Smooth muscle cell (in vitro differentiated cells): ENCODE measurements around the gene SUFU. TPM values are rescaled to one million over a fixed set of nuclear protein-coding genes. Genes with fewer than 3 reads are reported as not detected.

Experiments
- DNase-seq: peaks from one replicate; lab custom pipeline; 2025; ENCODE audit not compliant: unreplicated experiment; lab: John Stamatoyannopoulos, UW
- H2AFZ ChIP-seq: fragments of 200-600 bp; sonication (generic); 2 replicates; pipeline ENCODE4 v1.6.0; 2016; ENCODE audit warnings: antibody characterized with exemption, low read depth, mild to moderate bottlenecking
- H3F3A ChIP-seq: fragments of 200-600 bp; sonication (generic); 2 replicates; pipeline ENCODE4 v1.6.0; 2017; ENCODE audit warnings: antibody characterized with exemption, low read depth
- H3K27ac ChIP-seq: fragments of 200-600 bp; sonication (generic); 2 replicates; pipeline ENCODE4 v1.5.1; 2016; ENCODE audit warnings: low read depth, mild to moderate bottlenecking
- H3K27me3 ChIP-seq: fragments of 200-600 bp; sonication (generic); 2 replicates; pipeline ENCODE4 v1.6.1; 2016; ENCODE audit warnings: low read depth, mild to moderate bottlenecking
- H3K36me3 ChIP-seq: fragments of 200-600 bp; sonication (generic); 2 replicates; pipeline ENCODE4 v1.5.1; 2016; ENCODE audit warnings: low read depth
- H3K4me1 ChIP-seq: fragments of 200-600 bp; sonication (generic); 2 replicates; pipeline ENCODE4 v1.5.1; 2016; ENCODE audit warnings: low read depth
- H3K4me2 ChIP-seq: fragments of 200-600 bp; sonication (generic); 2 replicates; pipeline ENCODE4 v1.6.0; 2016; ENCODE audit warnings: mild to moderate bottlenecking
- H3K4me3 ChIP-seq: fragments of 200-600 bp; sonication (generic); 2 replicates; pipeline ENCODE4 v1.5.1; 2016; ENCODE audit warnings: mild to moderate bottlenecking
- H3K79me2 ChIP-seq: fragments of 200-600 bp; sonication (generic); 2 replicates; pipeline ENCODE4 v1.6.0; 2016; ENCODE audit warnings: low read depth, mild to moderate bottlenecking
- H3K9ac ChIP-seq: fragments of 200-600 bp; sonication (generic); 2 replicates; pipeline ENCODE4 v1.6.0; 2016; ENCODE audit warnings: low read depth
- H3K9me3 ChIP-seq: fragments of 200-600 bp; sonication (generic); replicated peaks from 2 replicates; pipeline ENCODE4 v1.5.1; 2016; ENCODE audit warnings: low read depth
- H4K20me1 ChIP-seq: fragments of 200-600 bp; sonication (generic); 2 replicates; pipeline ENCODE4 v1.6.0; 2016; ENCODE audit warnings: low read depth
- WGBS: methylation state at CpG from one replicate; pipeline ENCODE4 v1.1.7; 2016; ENCODE audit warnings: low lambda C conversion rate; 5-methylcytosine and 5-hydroxymethylcytosine counted together
- polyA plus RNA-seq: library from polyadenylated mRNA; unstranded; fragments of >200 nt; fragmentation: Nextera tagmentation; extraction: Ambion mirVana; gene quantifications from 2 replicates; pipeline ENCODE4 v1.2.1, GENCODE V29; 2016
- total RNA-seq: library from RNA; depleted of rRNA; stranded (reverse); fragments of >200 nt; gene quantifications from 2 replicates; pipeline ENCODE4 v1.2.3, GENCODE V29; 2014
- TF ChIP-seq, protein P1 (sequence below): fragments of 200-600 bp; sonication (generic); IDR thresholded peaks from 2 replicates; pipeline ENCODE4 v1.5.1; 2017; ENCODE audit warnings: borderline replicate concordance, mild to moderate bottlenecking, antibody characterized with exemption; ENCODE audit not compliant: insufficient read depth, poor library complexity, severe bottlenecking

Gene SUFU
- total and polyA plus RNA-seq, 2 experiments from 2014 or later = 8.5 to 17.2 TPM

DNA sequence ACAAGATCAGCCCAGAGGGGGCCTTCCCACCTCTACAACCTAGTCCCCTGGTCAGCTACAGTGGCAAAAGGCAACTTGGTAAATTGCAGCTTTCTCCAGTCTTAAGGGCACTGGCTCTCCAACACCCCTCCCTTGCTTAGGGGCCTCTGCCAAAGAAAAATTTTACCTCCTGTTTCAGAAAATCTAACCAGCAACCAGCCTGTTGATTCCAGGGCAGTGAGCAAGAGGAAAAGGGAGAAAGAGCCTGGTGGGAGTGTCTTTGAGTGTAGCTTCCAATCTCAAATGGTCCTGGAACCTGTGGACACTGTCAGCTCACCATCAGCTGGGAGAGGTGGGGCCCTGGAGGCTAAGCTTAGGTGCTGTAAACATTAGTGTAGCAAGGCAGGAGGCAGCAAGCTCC lies 24.1 kb upstream of the SUFU start:
- Histone ChIP-seq H3K9me3 (no peaks in the 10 kb centered on the region), H3K79me2 (no peaks in the 10 kb centered on the region), H3K27ac (no peak overlapping the region), H3K4me3 (no peak overlapping the region), H3K4me2 (no peak overlapping the region), H3K27me3 (no peaks in the 10 kb centered on the region), H3F3A (peaks cover 13% of the 10 kb centered on the region), H2AFZ (no peak overlapping the region), H3K9ac (no peak overlapping the region), H4K20me1 (peaks cover 13% of the 10 kb centered on the region), H3K4me1 (no peaks in the 10 kb centered on the region), H3K36me3 (peaks cover 7% of the 10 kb centered on the region)
- no peak for DNase-seq
- TF ChIP-seq, protein P1, sequence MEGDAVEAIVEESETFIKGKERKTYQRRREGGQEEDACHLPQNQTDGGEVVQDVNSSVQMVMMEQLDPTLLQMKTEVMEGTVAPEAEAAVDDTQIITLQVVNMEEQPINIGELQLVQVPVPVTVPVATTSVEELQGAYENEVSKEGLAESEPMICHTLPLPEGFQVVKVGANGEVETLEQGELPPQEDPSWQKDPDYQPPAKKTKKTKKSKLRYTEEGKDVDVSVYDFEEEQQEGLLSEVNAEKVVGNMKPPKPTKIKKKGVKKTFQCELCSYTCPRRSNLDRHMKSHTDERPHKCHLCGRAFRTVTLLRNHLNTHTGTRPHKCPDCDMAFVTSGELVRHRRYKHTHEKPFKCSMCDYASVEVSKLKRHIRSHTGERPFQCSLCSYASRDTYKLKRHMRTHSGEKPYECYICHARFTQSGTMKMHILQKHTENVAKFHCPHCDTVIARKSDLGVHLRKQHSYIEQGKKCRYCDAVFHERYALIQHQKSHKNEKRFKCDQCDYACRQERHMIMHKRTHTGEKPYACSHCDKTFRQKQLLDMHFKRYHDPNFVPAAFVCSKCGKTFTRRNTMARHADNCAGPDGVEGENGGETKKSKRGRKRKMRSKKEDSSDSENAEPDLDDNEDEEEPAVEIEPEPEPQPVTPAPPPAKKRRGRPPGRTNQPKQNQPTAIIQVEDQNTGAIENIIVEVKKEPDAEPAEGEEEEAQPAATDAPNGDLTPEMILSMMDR = no peak

DNA sequence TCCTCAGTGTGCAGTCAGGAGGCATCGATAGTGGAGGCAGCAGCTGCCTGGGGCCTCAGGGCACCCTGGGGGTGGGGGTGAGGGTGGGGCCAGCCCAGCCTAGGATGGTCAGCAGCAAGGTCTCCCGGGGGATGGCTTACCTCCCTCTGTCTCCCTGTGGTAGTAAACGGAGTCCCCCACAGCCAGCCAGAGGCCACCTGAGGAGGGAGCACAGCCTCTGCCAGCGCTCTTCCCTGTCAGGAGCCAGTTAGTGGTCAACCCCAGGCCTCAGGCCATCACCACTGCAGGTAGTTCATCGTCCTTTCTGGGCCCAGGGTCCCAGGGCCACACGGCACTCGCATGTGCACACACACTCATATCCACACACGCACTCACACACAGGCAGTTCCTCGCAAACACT lies 23.4 kb upstream of the SUFU start:
- Histone ChIP-seq H3K27ac (no peak overlapping the region), H3K4me3 (no peak overlapping the region), H3K9ac (no peak overlapping the region), H2AFZ (no peak overlapping the region), H3F3A (peaks cover 13% of the 10 kb centered on the region), H3K4me1 (no peaks in the 10 kb centered on the region), H3K4me2 (no peak overlapping the region), H3K79me2 (no peaks in the 10 kb centered on the region), H3K9me3 (no peaks in the 10 kb centered on the region), H3K27me3 (no peaks in the 10 kb centered on the region), H3K36me3 (peaks cover 7% of the 10 kb centered on the region), H4K20me1 (peaks cover 16% of the 10 kb centered on the region)
- DNase-seq = no peak
- 96% methylated on average over 7 of the region's 9 CpGs for WGBS
- TF ChIP-seq, protein P1 = no peak

DNA sequence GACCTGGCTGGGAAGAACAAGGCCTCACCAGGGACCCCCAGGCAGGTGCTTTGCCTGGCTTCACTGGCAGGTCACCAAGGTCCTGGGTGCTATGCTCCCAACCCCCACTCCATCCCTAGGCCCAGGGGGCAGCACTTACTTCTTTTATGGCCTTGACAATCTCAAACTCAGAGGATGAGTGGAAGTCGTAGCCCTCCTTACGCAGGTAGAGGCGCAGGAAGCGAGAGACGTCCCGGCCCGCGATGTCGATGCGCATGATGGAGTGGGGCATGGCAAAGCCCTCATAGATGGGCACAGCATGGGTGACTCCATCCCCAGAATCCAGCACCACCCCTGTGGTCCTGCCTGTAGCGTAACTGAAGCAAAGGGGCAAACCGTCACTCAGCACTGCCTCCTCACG lies 19.8 kb upstream of the SUFU start:
- no peaks in the 10 kb centered on the region for H3K27me3 ChIP-seq
- whole genome bisulfite sequencing = 98% methylated on average over 13 of the region's 13 CpGs
- no peak overlapping the region for H3K27ac ChIP-seq
- H3K4me2 ChIP-seq = no peak overlapping the region
- H3K79me2 ChIP-seq = peaks cover 5% of the 10 kb centered on the region
- TF ChIP-seq, protein P1 = no peak
- DNase-seq = no peak
- no peaks in the 10 kb centered on the region for H3K9me3 ChIP-seq
- H3K4me1 ChIP-seq = no peaks in the 10 kb centered on the region
- no peak overlapping the region for H2AFZ ChIP-seq
- peaks cover 7% of the 10 kb centered on the region for H3K36me3 ChIP-seq
- peaks cover 7% of the 10 kb centered on the region for H3F3A ChIP-seq
- H3K4me3 ChIP-seq = no peak overlapping the region
- H4K20me1 ChIP-seq = peaks cover 25% of the 10 kb centered on the region
- no peak overlapping the region for H3K9ac ChIP-seq

DNA sequence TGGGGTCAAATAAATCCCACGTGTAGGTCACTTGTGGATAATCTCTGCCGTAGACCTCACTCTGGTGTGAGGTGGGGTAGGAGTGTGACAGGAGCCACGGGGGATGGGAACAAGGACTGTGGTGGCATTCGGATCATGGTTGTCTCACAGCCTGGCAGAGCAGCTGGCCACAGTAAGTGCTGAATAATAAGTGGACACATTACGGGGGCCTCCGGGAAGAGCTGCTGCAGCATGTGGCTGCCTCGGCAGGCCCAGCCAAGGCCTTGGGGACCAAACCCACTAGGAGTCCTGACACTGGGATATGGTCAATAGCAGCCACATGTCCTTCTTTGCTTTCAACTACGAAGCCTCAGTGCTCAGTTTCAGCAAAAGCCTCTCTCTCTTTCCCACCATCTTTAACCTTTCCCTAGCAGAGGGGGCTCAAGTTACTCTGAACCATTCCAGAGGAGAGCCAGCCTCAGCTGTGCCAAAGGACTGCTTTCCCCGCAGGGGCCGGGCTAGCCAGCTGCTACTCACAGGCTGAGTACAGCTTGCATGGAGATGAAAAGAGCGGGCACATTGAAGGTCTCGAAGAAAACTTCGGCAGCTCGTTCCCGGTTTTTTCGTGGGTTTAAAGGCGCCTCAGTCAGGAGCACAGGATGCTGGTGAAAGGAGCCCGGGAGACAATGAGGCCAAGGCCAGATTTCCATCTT lies 18.5 kb upstream of the SUFU start:
- Histone ChIP-seq H3K9me3 (no peaks in the 10 kb centered on the region), H4K20me1 (peaks cover 35% of the 10 kb centered on the region), H3K27ac (no peak overlapping the region), H2AFZ (no peak overlapping the region), H3K79me2 (peaks cover 11% of the 10 kb centered on the region), H3K4me2 (no peak overlapping the region), H3K4me3 (no peak overlapping the region), H3K4me1 (no peaks in the 10 kb centered on the region), H3K36me3 (peaks cover 7% of the 10 kb centered on the region), H3F3A (peaks cover 7% of the 10 kb centered on the region), H3K27me3 (no peaks in the 10 kb centered on the region), H3K9ac (no peak overlapping the region)
- TF ChIP-seq, protein P1 = no peak
- no peak for DNase-seq
- 93% methylated on average over 18 of the region's 18 CpGs for WGBS
